DMS153 treated with DMSO at 0.1 percent for 48 hours (cell line): ENCODE results near the gene PLXNA1.

ENCODE experiments used
- DNase-seq: peaks from one replicate; lab custom pipeline; 2025; ENCODE audit not compliant: unreplicated experiment; lab: John Stamatoyannopoulos, UW

PLXNA1 gene

GRCh38 chr3:126952983-126953660, 29.8 kb upstream of the PLXNA1 start:
- DNase-seq: no peak

GRCh38 chr3:126954141-126954842, 28.6 kb upstream of the PLXNA1 start:
- no peak for DNase-seq

GRCh38 chr3:126955004-126955790, 27.7 kb upstream of the PLXNA1 start:
- DNase-seq: no peak

DNA sequence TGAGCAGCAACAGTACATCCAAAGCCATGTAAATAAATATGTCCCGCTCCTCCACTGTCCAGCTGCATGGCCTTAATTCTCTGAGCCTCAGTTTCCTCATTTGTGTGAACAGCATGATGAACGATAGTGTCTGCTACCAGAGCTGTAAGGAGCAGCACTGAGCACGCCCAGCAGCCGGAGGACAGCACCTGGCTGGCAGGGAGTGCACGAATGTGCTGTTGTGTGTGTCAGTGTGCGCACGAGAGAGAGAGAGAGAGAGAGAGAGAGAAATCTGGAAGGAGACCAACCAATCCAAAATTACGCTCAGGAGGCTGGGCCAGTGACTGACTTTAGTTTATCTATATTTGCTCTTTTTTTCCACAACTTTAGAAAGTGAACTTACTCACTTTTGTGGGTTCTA, 26.6 kb upstream of the PLXNA1 start:
- no peak for DNase-seq

GRCh38 chr3:126956866-126957650, 25.9 kb upstream of the PLXNA1 start:
- DNase-seq: no peak

- no peak for DNase-seq
Measured at GRCh38 chr3:126957776-126958637, 24.9 kb upstream of the PLXNA1 start.

DNA sequence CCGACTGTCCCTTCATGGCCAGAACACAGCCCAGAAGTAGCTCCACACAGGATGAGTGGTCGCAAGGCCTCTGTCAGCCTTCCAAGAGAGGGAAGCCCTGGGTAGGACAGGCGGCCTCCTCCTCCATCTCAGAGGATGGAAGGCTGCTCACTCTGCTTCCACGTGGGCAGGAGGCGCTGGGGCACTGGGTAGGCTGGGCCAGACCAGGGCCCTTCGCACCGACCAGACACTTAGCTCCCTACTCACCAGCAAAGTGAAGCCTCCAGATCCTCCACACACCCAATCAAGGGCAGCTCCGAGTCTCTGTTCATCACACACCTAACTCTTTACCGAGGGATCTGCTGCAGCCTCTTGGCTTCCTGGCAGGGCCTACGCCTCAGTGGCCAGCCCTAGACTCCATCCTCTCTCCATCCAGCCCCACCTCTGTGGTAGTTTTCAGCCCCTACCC, 24.3 kb upstream of the PLXNA1 start:
- no peak for DNase-seq

GRCh38 chr3:126959136-126959920, 23.6 kb upstream of the PLXNA1 start:
- DNase-seq: no peak

DNA sequence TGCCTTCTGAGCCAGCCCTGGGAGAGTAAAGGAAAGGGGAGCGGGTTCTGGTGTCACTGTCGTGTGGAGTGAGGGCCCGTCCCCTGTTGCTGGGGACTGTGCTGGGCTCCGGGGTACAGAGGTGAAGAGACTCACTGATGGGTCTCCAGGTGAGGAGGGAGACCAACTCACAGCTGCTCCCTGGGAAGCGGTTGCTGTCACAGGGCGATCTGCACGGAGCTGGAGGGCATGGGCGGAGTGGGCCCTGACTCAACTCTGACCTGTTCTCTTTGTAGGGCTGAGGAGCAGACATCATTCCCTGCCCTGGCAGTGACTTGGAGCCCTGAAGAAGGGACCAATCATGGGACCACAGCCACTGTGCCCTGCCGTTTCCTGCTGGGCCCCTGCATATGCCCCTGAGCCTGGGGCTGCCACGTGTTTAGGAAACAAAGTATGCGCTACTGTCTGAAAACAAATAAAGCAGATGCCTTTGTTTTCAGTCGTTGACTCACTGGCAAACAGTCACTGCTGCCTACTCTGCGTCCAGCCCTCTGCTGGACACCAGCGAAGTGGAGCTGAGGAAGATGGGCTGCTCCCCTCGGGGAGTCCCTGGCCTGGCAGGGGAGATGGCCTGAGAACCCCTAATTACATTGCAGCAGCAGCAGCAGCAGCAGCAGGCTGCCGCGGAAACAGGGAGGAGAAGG, 22.9 kb upstream of the PLXNA1 start:
- DNase-seq: no peak

- DNase-seq: no peak
Measured at GRCh38 chr3:126960604-126960995, 22.3 kb upstream of the PLXNA1 start.

GRCh38 chr3:126961191-126961790, 21.6 kb upstream of the PLXNA1 start:
- DNase-seq: no peak

DNA sequence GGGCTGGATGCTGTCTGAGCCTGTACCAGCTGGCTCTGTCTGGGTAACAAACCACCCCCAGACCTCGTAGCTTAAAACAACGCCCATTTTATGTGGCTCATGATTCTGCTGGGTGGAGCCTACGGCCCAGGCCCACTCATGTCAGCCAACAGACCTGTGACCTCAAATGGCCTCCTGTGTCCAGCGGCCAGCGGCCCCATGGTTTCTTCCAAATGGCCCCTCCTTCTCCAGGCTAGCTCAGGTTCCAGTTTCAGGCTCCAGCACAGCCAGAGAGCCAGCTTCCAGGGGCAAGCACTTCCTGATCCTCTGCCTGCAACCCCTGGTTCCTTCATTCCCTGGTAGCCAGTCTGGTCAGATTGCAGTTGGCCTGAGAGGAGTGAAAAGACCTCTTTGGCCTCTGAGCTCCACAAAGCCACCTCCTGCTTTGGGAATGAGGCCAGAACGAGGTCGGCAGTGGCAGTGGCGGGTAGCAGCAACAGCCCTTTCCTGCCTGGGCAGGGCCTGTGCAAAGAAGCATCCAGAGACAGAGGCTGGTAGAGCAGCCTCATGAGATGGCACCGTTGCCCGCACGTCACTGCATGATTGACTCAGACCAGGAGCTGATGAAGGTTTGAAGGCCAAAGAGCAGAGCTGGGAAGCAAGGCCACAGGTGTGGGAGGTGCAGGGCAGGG, 21.0 kb upstream of the PLXNA1 start:
- no peak for DNase-seq

DNA sequence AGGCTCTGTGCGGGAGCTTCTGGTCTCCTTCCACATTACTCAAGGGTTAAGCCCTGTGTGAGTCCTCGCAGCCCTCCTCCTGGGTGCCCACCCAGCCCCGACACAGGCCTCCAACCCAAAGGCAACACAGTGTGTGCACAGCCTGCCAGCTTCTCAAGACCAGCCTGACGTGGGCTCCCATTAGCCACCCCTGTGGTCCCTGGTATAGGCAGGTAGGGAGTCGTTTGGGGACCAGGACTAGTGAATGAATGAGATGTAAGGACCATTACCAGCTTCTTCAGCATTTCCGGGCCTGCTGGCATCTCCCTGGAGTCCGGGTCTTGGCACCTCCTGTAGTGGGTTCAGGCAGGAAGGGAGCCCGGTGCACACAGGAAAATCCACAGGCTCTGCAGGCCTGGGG, 20.2 kb upstream of the PLXNA1 start:
- DNase-seq: no peak

GRCh38 chr3:126963261-126964190, 19.4 kb upstream of the PLXNA1 start:
- no peak for DNase-seq

DNA sequence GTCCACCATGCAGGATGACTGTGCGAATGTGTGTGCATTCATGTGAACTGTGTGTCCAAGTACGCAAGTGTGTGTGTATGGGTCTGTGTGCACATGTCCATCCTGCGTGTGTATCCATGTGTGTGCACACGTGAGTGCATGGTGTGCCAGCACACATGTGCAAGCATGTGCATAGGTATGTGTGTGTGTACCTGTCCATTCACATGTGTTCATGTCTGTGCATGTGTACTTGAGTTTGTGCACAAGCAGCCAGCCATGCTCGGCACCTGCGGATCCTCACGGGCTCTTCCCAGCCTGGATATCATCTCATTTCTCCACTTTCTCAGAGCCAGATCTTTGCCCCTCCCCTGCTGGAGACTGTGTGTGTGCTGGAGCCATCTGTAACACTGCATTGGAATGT, 18.7 kb upstream of the PLXNA1 start:
- no peak for DNase-seq

DNA sequence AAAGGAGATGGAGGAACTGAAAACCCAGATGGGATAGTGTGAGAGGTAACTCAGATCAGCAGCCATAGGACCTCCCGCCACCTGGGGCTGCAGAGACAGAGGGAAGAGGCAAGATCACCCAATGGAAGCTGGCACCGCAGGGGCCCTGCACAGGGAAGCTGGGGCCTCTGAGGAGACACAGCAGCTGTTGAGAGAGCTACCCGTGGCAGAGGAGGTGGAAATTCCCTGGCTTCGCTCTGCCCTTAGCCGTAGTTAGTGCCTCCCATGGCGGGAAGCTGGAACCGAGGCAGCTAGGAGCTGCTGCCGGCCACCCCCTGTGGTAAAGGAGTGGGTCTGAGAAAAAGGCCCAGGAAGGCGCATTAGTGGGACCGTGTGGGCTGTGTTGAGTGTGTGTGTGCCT, 18.0 kb upstream of the PLXNA1 start:
- no peak for DNase-seq

- DNase-seq: no peak
Measured at GRCh38 chr3:126965526-126966080, 17.3 kb upstream of the PLXNA1 start.
